Upper lobe of left lung (tissue), 4 donors: ENCODE data around the gene DYNC2LI1.

ENCODE experiments used
- POLR2A ChIP-seq, 4 donors: fragments of 450-650 bp; IDR thresholded peaks; one replicate each; pipeline ENCODE4 v1.5.1; 2016 to 2017; ENCODE audit warnings: antibody characterized with exemption in 4 of 4, mild to moderate bottlenecking in 2 of 4
- POLR2AphosphoS5 ChIP-seq, 2 donors: sonication (generic); formaldehyde crosslinking; IDR thresholded peaks; one replicate each; pipeline ENCODE4 v1.5.1; 2017; ENCODE audit warnings: antibody characterized with exemption in 2 of 2
- TF ChIP-seq, protein P1 (sequence below), 6 experiments: fragments of 450-650 bp in 4 of 6; fragments of 200-600 bp in 2 of 6; sonication (generic) in 2 of 6; IDR thresholded peaks; one replicate each; pipeline ENCODE4 v1.5.1; 2016 to 2019; ENCODE audit warnings: antibody characterized with exemption in 6 of 6

DNA sequence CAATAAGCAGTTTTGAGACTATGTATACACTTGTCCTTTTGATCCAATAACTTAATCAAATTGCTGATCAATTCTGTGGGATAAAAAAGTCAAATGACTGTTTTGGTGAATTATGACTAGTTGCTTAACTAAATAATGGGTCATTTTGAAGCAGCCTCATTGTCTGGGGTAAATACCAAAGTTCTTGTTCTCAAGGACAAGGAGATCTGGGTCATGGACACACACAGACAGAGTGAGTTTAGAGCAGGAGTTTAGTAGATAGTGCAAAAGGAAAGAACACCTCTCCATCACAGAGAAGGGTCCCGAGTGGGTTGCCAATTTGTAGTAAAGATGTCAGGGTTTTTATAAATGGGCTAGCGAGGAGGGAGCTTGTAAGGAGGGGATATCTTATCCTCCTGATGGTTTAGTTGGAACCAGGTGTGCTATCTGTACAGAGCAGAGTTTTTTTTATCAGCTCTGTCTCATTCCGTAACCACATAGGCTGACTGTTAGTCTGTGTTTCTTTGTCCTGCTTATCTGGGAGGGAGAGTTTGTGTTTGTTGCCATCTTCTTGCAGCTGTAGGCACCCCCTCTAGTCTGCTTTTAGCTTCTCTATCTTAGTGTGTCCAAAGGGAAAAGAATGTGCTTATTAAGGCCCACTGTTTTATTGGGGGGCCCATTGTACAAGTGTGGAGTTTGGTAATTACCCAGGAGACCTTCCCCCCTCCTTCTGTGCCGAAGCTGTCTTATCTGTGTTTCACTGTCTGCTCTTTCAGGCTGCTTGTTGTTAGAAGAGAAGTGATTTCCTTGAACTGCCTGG is 48.9 kb upstream of the DYNC2LI1 start:
- TF ChIP-seq, protein P1, sequence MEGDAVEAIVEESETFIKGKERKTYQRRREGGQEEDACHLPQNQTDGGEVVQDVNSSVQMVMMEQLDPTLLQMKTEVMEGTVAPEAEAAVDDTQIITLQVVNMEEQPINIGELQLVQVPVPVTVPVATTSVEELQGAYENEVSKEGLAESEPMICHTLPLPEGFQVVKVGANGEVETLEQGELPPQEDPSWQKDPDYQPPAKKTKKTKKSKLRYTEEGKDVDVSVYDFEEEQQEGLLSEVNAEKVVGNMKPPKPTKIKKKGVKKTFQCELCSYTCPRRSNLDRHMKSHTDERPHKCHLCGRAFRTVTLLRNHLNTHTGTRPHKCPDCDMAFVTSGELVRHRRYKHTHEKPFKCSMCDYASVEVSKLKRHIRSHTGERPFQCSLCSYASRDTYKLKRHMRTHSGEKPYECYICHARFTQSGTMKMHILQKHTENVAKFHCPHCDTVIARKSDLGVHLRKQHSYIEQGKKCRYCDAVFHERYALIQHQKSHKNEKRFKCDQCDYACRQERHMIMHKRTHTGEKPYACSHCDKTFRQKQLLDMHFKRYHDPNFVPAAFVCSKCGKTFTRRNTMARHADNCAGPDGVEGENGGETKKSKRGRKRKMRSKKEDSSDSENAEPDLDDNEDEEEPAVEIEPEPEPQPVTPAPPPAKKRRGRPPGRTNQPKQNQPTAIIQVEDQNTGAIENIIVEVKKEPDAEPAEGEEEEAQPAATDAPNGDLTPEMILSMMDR (IDR thresholded peaks at IDR 0.05) = no peak
- TF ChIP-seq POLR2A (IDR thresholded peaks at IDR 0.05) (no peak), POLR2AphosphoS5 (IDR thresholded peaks at IDR 0.05) (no peak)
